Neural progenitor cell (in vitro differentiated cells): ENCODE data around the gene UFC1. TPM values are rescaled to one million over a fixed set of nuclear protein-coding genes. Genes with fewer than 3 reads are reported as not detected.

ENCODE experiments used
- DNase-seq: peaks from one replicate; pipeline ENCODE4 v3.0.0-alpha.2; 2016; ENCODE audit warnings: low spot score
- H2AFZ ChIP-seq: fragments of 200-600 bp; sonication (generic); replicated peaks from 2 replicates; pipeline ENCODE4 v1.6.1; 2016; ENCODE audit warnings: antibody characterized with exemption
- H3F3A ChIP-seq: fragments of 200-600 bp; sonication (generic); 2 replicates; pipeline ENCODE4 v1.6.1; 2016; ENCODE audit warnings: antibody characterized with exemption, low read depth
- H3K27ac ChIP-seq: fragments of 200-600 bp; sonication (generic); 2 replicates; pipeline ENCODE4 v1.5.1; 2016; ENCODE audit warnings: mild to moderate bottlenecking
- H3K27me3 ChIP-seq: fragments of 200-600 bp; sonication (generic); 2 replicates; pipeline ENCODE4 v1.6.1; 2016; ENCODE audit warnings: mild to moderate bottlenecking, moderate library complexity
- H3K36me3 ChIP-seq: fragments of 200-600 bp; sonication (generic); 2 replicates; pipeline ENCODE4 v1.5.1; 2016
- H3K4me1 ChIP-seq: fragments of 200-600 bp; sonication (generic); 2 replicates; pipeline ENCODE4 v1.6.1; 2016; ENCODE audit warnings: mixed run types
- H3K4me2 ChIP-seq: fragments of 200-600 bp; sonication (generic); 2 replicates; pipeline ENCODE4 v1.6.1; 2016
- H3K4me3 ChIP-seq: fragments of 200-600 bp; sonication (generic); 2 replicates; pipeline ENCODE4 v1.5.1; 2016
- H3K79me2 ChIP-seq: fragments of 200-600 bp; sonication (generic); 2 replicates; pipeline ENCODE4 v1.6.1; 2016; ENCODE audit warnings: low read depth
- H3K9ac ChIP-seq: fragments of 200-600 bp; sonication (generic); 2 replicates; pipeline ENCODE4 v1.6.1; 2016
- H3K9me3 ChIP-seq: fragments of 200-600 bp; sonication (generic); 2 replicates; pipeline ENCODE4 v1.5.1; 2016; ENCODE audit warnings: low read depth
- H4K20me1 ChIP-seq: fragments of 200-600 bp; sonication (generic); 2 replicates; pipeline ENCODE4 v1.6.1; 2016; ENCODE audit warnings: low read depth
- H3K27ac Mint-ChIP-seq: 3 replicates; pipeline ENCODE4 v1.8.0; 2021; ENCODE audit warnings: mixed read lengths
- H3K27me3 Mint-ChIP-seq: 2 replicates; pipeline ENCODE4 v1.8.0; 2022; ENCODE audit warnings: low read depth, mild to moderate bottlenecking, inconsistent platforms, moderate library complexity, mixed read lengths; ENCODE audit not compliant: insufficient read depth
- H3K36me3 Mint-ChIP-seq: 3 replicates; pipeline ENCODE4 v1.8.0; 2021; ENCODE audit warnings: mixed read lengths
- H3K4me1 Mint-ChIP-seq: 3 replicates; pipeline ENCODE4 v1.8.0; 2021; ENCODE audit warnings: mixed read lengths
- H3K4me3 Mint-ChIP-seq: 3 replicates; pipeline ENCODE4 v1.8.0; 2021; ENCODE audit warnings: mild to moderate bottlenecking, moderate library complexity, mixed read lengths
- H3K9me3 Mint-ChIP-seq: 3 replicates; pipeline ENCODE4 v1.8.0; 2020; ENCODE audit warnings: mixed read lengths
- CTCF ChIP-seq: fragments of 200-600 bp; sonication (generic); IDR thresholded peaks from 2 replicates; pipeline ENCODE4 v1.5.1; 2017; ENCODE audit warnings: antibody characterized with exemption, mild to moderate bottlenecking
- EZH2 ChIP-seq: fragments of 200-600 bp; sonication (generic); IDR thresholded peaks from 2 replicates; pipeline ENCODE4 v1.6.1; 2017; ENCODE audit warnings: antibody characterized with exemption, mild to moderate bottlenecking, moderate library complexity
- EZH2phosphoT487 ChIP-seq: fragments of 200-600 bp; sonication (generic); IDR thresholded peaks from 2 replicates; pipeline ENCODE4 v1.6.1; 2017; ENCODE audit warnings: antibody characterized with exemption
- small RNA-seq: library from RNA; depleted of rRNA; stranded (forward); fragments of <200 nt; gene quantifications from one replicate; pipeline ENCODE3, GENCODE V24; 2015
- total RNA-seq: library from RNA; depleted of rRNA; stranded (reverse); fragments of >200 nt; gene quantifications from 2 replicates; pipeline ENCODE4 v1.2.3, GENCODE V29; 2015; ENCODE audit warnings: low replicate concordance

Gene UFC1
- total RNA-seq, 1 donor from 2014 or later: 114 TPM

- H3K36me3 Mint-ChIP-seq: peaks cover 24% of the 10 kb centered on the region
- peaks cover 6% of the 10 kb centered on the region for H3K27me3 Mint-ChIP-seq
- DNase-seq: no peak
- Histone ChIP-seq H4K20me1 (peaks cover 5% of the 10 kb centered on the region), H3K9ac (no peak overlapping the region), H3F3A (peaks cover 21% of the 10 kb centered on the region), H3K9me3 (no peaks in the 10 kb centered on the region), H3K4me1 (peaks cover 11% of the 10 kb centered on the region), H2AFZ (no peak overlapping the region), H3K36me3 (peaks cover 21% of the 10 kb centered on the region), H3K4me3 (no peak overlapping the region), H3K27ac (no peak overlapping the region), H3K79me2 (peaks cover 29% of the 10 kb centered on the region), H3K4me2 (no peak overlapping the region), H3K27me3 (no peaks in the 10 kb centered on the region)
- peaks cover 25% of the 10 kb centered on the region for H3K4me1 Mint-ChIP-seq
- no peak overlapping the region for H3K27ac Mint-ChIP-seq
- no peaks in the 10 kb centered on the region for H3K9me3 Mint-ChIP-seq
- TF ChIP-seq EZH2 (no peak), EZH2phosphoT487 (no peak), CTCF (no peak)
- no peak overlapping the region for H3K4me3 Mint-ChIP-seq
Observed at GRCh38 chr1:161206411-161207140, 52.8 kb downstream of the UFC1 start.

GRCh38 chr1:161207173-161207572 lies 53.4 kb downstream of the UFC1 start:
- peaks cover 27% of the 10 kb centered on the region for H3K36me3 Mint-ChIP-seq
- H4K20me1 ChIP-seq: peaks cover 5% of the 10 kb centered on the region
- H3K4me3 Mint-ChIP-seq: no peak overlapping the region
- no peak overlapping the region for H3K9ac ChIP-seq
- no peak overlapping the region for H3K4me2 ChIP-seq
- H3K27me3 Mint-ChIP-seq: peaks cover 6% of the 10 kb centered on the region
- no peak overlapping the region for H3K4me3 ChIP-seq
- peaks cover 19% of the 10 kb centered on the region for H3F3A ChIP-seq
- peaks cover 8% of the 10 kb centered on the region for H3K4me1 ChIP-seq
- no peak overlapping the region for H3K27ac Mint-ChIP-seq
- no peak for TF ChIP-seq CTCF
- peaks cover 29% of the 10 kb centered on the region for H3K79me2 ChIP-seq
- no peaks in the 10 kb centered on the region for H3K27me3 ChIP-seq
- DNase-seq: no peak
- H3K36me3 ChIP-seq: peaks cover 23% of the 10 kb centered on the region
- H3K27ac ChIP-seq: no peak overlapping the region
- peaks cover 19% of the 10 kb centered on the region for H3K4me1 Mint-ChIP-seq
- H3K9me3 Mint-ChIP-seq: no peaks in the 10 kb centered on the region
- no peak overlapping the region for H2AFZ ChIP-seq
- H3K9me3 ChIP-seq: no peaks in the 10 kb centered on the region

Small RNA genes lying within 50 kb of the gene (small RNA-seq; reads per million reads assigned to genes)
- gene RF01225: not detected

Other genes with a start within 250 kb of the UFC1 start
- gene ITLN2, start 199.2 kb upstream of the UFC1 start, total RNA-seq: not detected in 2 replicates
- 60.0 and 69.3 TPM in 2 replicates for gene F11R, start 132.8 kb upstream of the UFC1 start, total RNA-seq
- gene TSTD1, start 115.0 kb upstream of the UFC1 start, total RNA-seq: 29.9 and 59.9 TPM in 2 replicates
- 74.4 and 103 TPM in 2 replicates for gene USF1, start 108.0 kb upstream of the UFC1 start, total RNA-seq
- 0.06 TPM in 1 of 2 replicates, not detected in the other for gene ARHGAP30, start 84.1 kb upstream of the UFC1 start, total RNA-seq
- 0.06 TPM in 1 of 2 replicates, not detected in the other for gene NECTIN4, start 64.4 kb upstream of the UFC1 start, total RNA-seq
- gene KLHDC9, start 55.6 kb upstream of the UFC1 start, total RNA-seq: 12.6 and 22.6 TPM in 2 replicates
- gene PFDN2, start 35.9 kb upstream of the UFC1 start, total RNA-seq: 57.6 and 74.1 TPM in 2 replicates
- gene NIT1, start 35.9 kb upstream of the UFC1 start, total RNA-seq: 39.5 and 46.3 TPM in 2 replicates
- gene DEDD, start 21.3 kb upstream of the UFC1 start, total RNA-seq: 29.7 and 34.8 TPM in 2 replicates
- gene USP21, start 5.5 kb downstream of the UFC1 start, total RNA-seq: 6.7 and 19.0 TPM in 2 replicates
- 18.3 and 42.4 TPM in 2 replicates for gene PPOX, start 12.4 kb downstream of the UFC1 start, total RNA-seq
- gene B4GALT3, start 23.5 kb downstream of the UFC1 start, total RNA-seq: 9.5 and 36.5 TPM in 2 replicates
- gene ADAMTS4, start 45.1 kb downstream of the UFC1 start, total RNA-seq: 1.3 and 5.4 TPM in 2 replicates
- gene NDUFS2, start 48.4 kb downstream of the UFC1 start, total RNA-seq: 105 and 107 TPM in 2 replicates
- 0.34 TPM in 1 of 2 replicates, not detected in the other for gene FCER1G, start 61.3 kb downstream of the UFC1 start, total RNA-seq
- gene APOA2, start 69.7 kb downstream of the UFC1 start, total RNA-seq: not detected in 2 replicates
- 7.2 and 9.8 TPM in 2 replicates for gene TOMM40L, start 72.1 kb downstream of the UFC1 start, total RNA-seq
- not detected in 2 replicates for gene NR1I3, start 84.2 kb downstream of the UFC1 start, total RNA-seq
- gene PCP4L1, start 104.8 kb downstream of the UFC1 start, total RNA-seq: 0.46 and 0.69 TPM in 2 replicates
- 1.1 and 2.0 TPM in 2 replicates for gene MPZ, start 156.0 kb downstream of the UFC1 start, total RNA-seq
- 61.2 and 95.7 TPM in 2 replicates for gene SDHC, start 160.4 kb downstream of the UFC1 start, total RNA-seq
- not detected in 2 replicates for gene CFAP126, start 213.9 kb downstream of the UFC1 start, total RNA-seq